H1 (cell line): Measurements from ENCODE around the gene SMIM38. TPM values are rescaled to one million over a fixed set of nuclear protein-coding genes. Genes with fewer than 3 reads are reported as not detected.

ENCODE experiments used
- KDM1A ChIP-seq: fragments of 200-600, 300-600 bp; sonication (generic); IDR thresholded peaks from 2 replicates; pipeline ENCODE4 v1.7.1; 2016; ENCODE audit warnings: mild to moderate bottlenecking, low read length, borderline replicate concordance
- MAX ChIP-seq: IDR thresholded peaks from 2 replicates; pipeline ENCODE4 v1.6.1; 2012; ENCODE audit warnings: inconsistent platforms
- RFX5 ChIP-seq: IDR thresholded peaks from 2 replicates; pipeline ENCODE4 v1.6.1; 2011; ENCODE audit warnings: low read depth, low read length, improper control_type of control experiment, borderline replicate concordance
- SP2 ChIP-seq: IDR thresholded peaks from 2 replicates; pipeline ENCODE4 v1.6.1; 2012; ENCODE audit warnings: mild to moderate bottlenecking, low read length, inconsistent platforms
- polyA plus RNA-seq, 7 experiments: library from polyadenylated mRNA; depleted of rRNA in 3 of 7; stranded (reverse) in 5 of 7; unstranded in 2 of 7; fragments of >200 nt in 5 of 7; fragments of 200-250 nt in 2 of 7; gene quantifications; 1 replicate in 5 of 7; 2 replicates in 1 of 7; 4 replicates in 1 of 7; pipeline versions ENCODE4 v1.2.1 to v1.2.3, GENCODE V29; 2011 to 2013; ENCODE audit warnings: missing spikeins in 2 of 7, mixed read lengths in 2 of 7
- total RNA-seq: library from RNA; stranded (reverse); fragmentation: NEBNext Ultra II Directional; extraction: Animal tissue kit (Norgen Biotek cat#: 25700); gene quantifications from 2 replicates; pipeline ENCODE4 v1.2.1, GENCODE V29; 2021
- TF ChIP-seq, protein P1 (sequence below): IDR thresholded peaks from 2 replicates; pipeline ENCODE4 v1.6.1; 2012; ENCODE audit warnings: inconsistent platforms

The SMIM38 gene
- total and polyA plus RNA-seq, 2 of the 8 experiments (the other 6 are each of a cell fraction or from before 2014, with no cell fraction given), result 0.17 to 0.20 TPM

GRCh38 chr11:69114811-69115523 lies 40.8 kb upstream of the SMIM38 start (continued):
- no peak for TF ChIP-seq RFX5
- TF ChIP-seq, protein P1, sequence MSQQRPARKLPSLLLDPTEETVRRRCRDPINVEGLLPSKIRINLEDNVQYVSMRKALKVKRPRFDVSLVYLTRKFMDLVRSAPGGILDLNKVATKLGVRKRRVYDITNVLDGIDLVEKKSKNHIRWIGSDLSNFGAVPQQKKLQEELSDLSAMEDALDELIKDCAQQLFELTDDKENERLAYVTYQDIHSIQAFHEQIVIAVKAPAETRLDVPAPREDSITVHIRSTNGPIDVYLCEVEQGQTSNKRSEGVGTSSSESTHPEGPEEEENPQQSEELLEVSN, result no peak
- TF ChIP-seq MAX, result no peak
- no peak for TF ChIP-seq KDM1A
- TF ChIP-seq SP2, result no peak
